ENCODE data around the gene BPIFB6.

GRCh38 chr20:33010133-33010504 lies 21.3 kb upstream of the BPIFB6 start:
- TF ChIP-seq, protein P1, sequence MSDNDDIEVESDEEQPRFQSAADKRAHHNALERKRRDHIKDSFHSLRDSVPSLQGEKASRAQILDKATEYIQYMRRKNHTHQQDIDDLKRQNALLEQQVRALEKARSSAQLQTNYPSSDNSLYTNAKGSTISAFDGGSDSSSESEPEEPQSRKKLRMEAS (IDR thresholded peaks at IDR 0.05; ENCODE audit: low read depth): no peak
- TF ChIP-seq SIN3A (IDR thresholded peaks at IDR 0.05; ENCODE audit: borderline replicate concordance, low read depth, low read length): no peak
- TF ChIP-seq, protein P2, sequence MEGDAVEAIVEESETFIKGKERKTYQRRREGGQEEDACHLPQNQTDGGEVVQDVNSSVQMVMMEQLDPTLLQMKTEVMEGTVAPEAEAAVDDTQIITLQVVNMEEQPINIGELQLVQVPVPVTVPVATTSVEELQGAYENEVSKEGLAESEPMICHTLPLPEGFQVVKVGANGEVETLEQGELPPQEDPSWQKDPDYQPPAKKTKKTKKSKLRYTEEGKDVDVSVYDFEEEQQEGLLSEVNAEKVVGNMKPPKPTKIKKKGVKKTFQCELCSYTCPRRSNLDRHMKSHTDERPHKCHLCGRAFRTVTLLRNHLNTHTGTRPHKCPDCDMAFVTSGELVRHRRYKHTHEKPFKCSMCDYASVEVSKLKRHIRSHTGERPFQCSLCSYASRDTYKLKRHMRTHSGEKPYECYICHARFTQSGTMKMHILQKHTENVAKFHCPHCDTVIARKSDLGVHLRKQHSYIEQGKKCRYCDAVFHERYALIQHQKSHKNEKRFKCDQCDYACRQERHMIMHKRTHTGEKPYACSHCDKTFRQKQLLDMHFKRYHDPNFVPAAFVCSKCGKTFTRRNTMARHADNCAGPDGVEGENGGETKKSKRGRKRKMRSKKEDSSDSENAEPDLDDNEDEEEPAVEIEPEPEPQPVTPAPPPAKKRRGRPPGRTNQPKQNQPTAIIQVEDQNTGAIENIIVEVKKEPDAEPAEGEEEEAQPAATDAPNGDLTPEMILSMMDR (IDR thresholded peaks at IDR 0.05): no peak
- no peak for TF ChIP-seq RAD21 (IDR thresholded peaks at IDR 0.05; ENCODE audit: low read length)
- no peak for TF ChIP-seq POLR2AphosphoS5 (IDR thresholded peaks at IDR 0.05; ENCODE audit: low read depth, low read length)
- TF ChIP-seq TEAD4 (IDR thresholded peaks at IDR 0.05; ENCODE audit: borderline replicate concordance, insufficient read depth): no peak
- TF ChIP-seq RFX5 (IDR thresholded peaks at IDR 0.05; ENCODE audit: low read length): no peak
- no peak for TF ChIP-seq NFIC (IDR thresholded peaks at IDR 0.05; ENCODE audit: borderline replicate concordance)
- no peak for TF ChIP-seq TCF12 (IDR thresholded peaks at IDR 0.05)
- no peak for TF ChIP-seq EP300 (IDR thresholded peaks at IDR 0.05; ENCODE audit: borderline replicate concordance in 1 of 2, low read depth in 1 of 2, low read length in 1 of 2)

Data from SK-N-SH (cell line).